NT2/D1 (cell line): ENCODE measurements around the gene SORCS1.

Source experiments
- SUZ12 ChIP-seq: IDR thresholded peaks from 2 replicates; pipeline ENCODE4 v1.6.1; 2011; ENCODE audit not compliant: insufficient read length, insufficient read depth; ENCODE audit errors: extremely low read depth
- YY1 ChIP-seq: IDR thresholded peaks from 2 replicates; pipeline ENCODE4 v1.6.1; 2011; ENCODE audit not compliant: insufficient read length, insufficient read depth
- ZNF274 ChIP-seq: IDR thresholded peaks from 2 replicates; pipeline ENCODE4 v1.6.1; 2011; ENCODE audit warnings: mild to moderate bottlenecking, low read depth, low read length

DNA sequence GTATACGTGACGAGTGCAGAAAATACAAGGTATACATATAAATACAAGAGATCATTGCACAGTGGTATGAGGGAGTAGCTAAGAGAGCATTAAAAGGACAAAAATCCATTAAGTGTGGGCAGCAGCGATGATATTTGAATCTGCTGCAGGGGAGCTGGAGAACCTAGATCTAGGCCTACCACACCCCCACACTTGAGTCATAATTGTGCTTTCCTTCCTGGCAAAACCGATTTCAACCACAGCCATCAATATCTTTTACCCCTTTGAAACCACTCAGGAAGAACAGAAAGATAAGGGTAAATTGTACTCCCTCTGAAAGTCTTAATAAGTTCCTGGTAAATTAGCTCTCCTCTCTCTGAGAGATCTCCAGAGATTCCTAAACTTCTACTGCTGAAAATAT lies 345.0 kb downstream of the SORCS1 start:
- TF ChIP-seq ZNF274 = no peak
- TF ChIP-seq YY1 = no peak
- no peak for TF ChIP-seq SUZ12
